Measurements from ENCODE around the gene PERCC1. TPM values are rescaled to one million over a fixed set of nuclear protein-coding genes. Genes with fewer than 3 reads are reported as not detected.
A peak's percentile ranks its signal among the peaks of the same experiment; 100 is the strongest.

Gene PERCC1
- total RNA-seq, 6 experiments from 2014 or later, result not detected

GRCh38 chr16:1470481-1471251 is 39.8 kb downstream of the PERCC1 start:
- DNase-seq, result peak in 1 of 3 donors; percentile 52
- H3K4me3 ChIP-seq, result no peak overlapping the region
- H3K9me3 ChIP-seq, result no peaks in the 10 kb centered on the region
- intact Hi-C loops (cut with DNase I), result no loop called here
- H3K4me1 ChIP-seq, result peaks cover 0 to 14% (median 3%) of the 10 kb centered on the region in 4 donors
- peak overlapping the region in 2 of 3 donors; percentile 19 to 40 for H3K27ac ChIP-seq
- H3K27me3 ChIP-seq, result no peaks in the 10 kb centered on the region
- no peaks in the 10 kb centered on the region for H3K36me3 ChIP-seq
- TF ChIP-seq POLR2A (IDR thresholded peaks at IDR 0.05) (no peak), CTCF (IDR thresholded peaks at IDR 0.05) (no peak)
- ATAC-seq, result peak in 3 of 4 donors; percentile 45 to 69 (median 57)
- WGBS (ENCODE audit: insufficient coverage, low coverage, low lambda C conversion rate, missing lambda C conversion rate), result 80% methylated on average over 1 of the region's 14 CpGs

- intact Hi-C loops (cut with DNase I), result no loop called here
- Histone ChIP-seq H3K27ac (no peak overlapping the region), H3K9me3 (no peaks in the 10 kb centered on the region), H3K4me1 (peaks cover 0 to 18% (median 3%) of the 10 kb centered on the region in 4 donors), H3K27me3 (no peaks in the 10 kb centered on the region), H3K36me3 (no peaks in the 10 kb centered on the region), H3K4me3 (no peak overlapping the region)
- TF ChIP-seq CTCF (IDR thresholded peaks at IDR 0.05), result no peak
- no peak for TF ChIP-seq POLR2A (IDR thresholded peaks at IDR 0.05)
- ATAC-seq (peak in 1 of 4 donors; percentile 9), DNase-seq (no peak)
- WGBS (ENCODE audit: insufficient coverage, low coverage, low lambda C conversion rate, missing lambda C conversion rate), result 64% methylated on average over 7 of the region's 26 CpGs
Measured at GRCh38 chr16:1471569-1472194, 40.8 kb downstream of the PERCC1 start.

DNA sequence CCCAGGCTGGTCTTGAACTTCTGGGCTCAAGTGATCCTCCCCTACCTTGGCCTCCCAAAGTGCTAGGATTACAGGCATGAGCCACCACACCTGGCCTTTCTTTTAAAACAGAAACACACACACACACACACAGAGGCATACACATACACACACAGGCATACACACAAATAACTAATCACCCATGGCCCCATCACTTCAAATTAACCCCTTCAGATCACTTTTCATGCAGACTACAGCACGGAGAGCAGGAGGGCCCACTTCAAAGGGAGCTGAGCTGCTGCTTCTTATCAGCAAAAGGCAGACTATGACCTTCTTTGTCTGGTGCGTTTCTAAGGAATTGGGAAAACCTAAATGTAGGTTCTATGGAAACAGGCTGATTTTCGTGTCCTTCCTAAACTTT is 42.1 kb downstream of the PERCC1 start:
- 66% methylated on average over 3 of the region's 3 CpGs for WGBS (ENCODE audit: insufficient coverage, low coverage, low lambda C conversion rate, missing lambda C conversion rate)
- Histone ChIP-seq H3K4me3 (no peak overlapping the region), H3K36me3 (no peaks in the 10 kb centered on the region), H3K27ac (no peak overlapping the region), H3K27me3 (no peaks in the 10 kb centered on the region), H3K9me3 (no peaks in the 10 kb centered on the region), H3K4me1 (peaks cover 0 to 18% (median 3%) of the 10 kb centered on the region in 4 donors)
- DNase-seq (no peak), ATAC-seq (no peak)
- TF ChIP-seq POLR2A (IDR thresholded peaks at IDR 0.05) (no peak), CTCF (IDR thresholded peaks at IDR 0.05) (no peak)
- intact Hi-C loops (cut with DNase I), result no loop called here

GRCh38 chr16:1474082-1474795 is 43.4 kb downstream of the PERCC1 start:
- 29% methylated on average over 13 of the region's 57 CpGs for WGBS (ENCODE audit: insufficient coverage, low coverage, low lambda C conversion rate, missing lambda C conversion rate)
- H3K27ac ChIP-seq, result peak overlapping the region; percentile 64 to 86 (median 83)
- no peaks in the 10 kb centered on the region for H3K9me3 ChIP-seq
- no peak for DNase-seq
- no peak for ATAC-seq
- no peaks in the 10 kb centered on the region for H3K27me3 ChIP-seq
- TF ChIP-seq CTCF (IDR thresholded peaks at IDR 0.05) (no peak), POLR2A (IDR thresholded peaks at IDR 0.05) (no peak)
- no peaks in the 10 kb centered on the region for H3K36me3 ChIP-seq
- intact Hi-C loops (cut with DNase I), result no loop called here
- H3K4me1 ChIP-seq, result peaks cover 0 to 18% (median 3%) of the 10 kb centered on the region in 4 donors
- peak overlapping the region; percentile 87 to 97 (median 87) for H3K4me3 ChIP-seq

Data from right lobe of liver (tissue), 6 donors.